HS-27A (cell line): Measurements from ENCODE around the gene TAS2R3.
"Not testable (repeated sequence)": the region's sequence is repeated elsewhere in the genome, so short reads cannot be mapped to it uniquely, and the experiment has no call there.

Experiments used
- DNase-seq: peaks from one replicate; pipeline ENCODE4 v3.0.0-alpha.2; 2012; ENCODE audit warnings: low read depth, missing footprints

TAS2R3 gene, protein sequence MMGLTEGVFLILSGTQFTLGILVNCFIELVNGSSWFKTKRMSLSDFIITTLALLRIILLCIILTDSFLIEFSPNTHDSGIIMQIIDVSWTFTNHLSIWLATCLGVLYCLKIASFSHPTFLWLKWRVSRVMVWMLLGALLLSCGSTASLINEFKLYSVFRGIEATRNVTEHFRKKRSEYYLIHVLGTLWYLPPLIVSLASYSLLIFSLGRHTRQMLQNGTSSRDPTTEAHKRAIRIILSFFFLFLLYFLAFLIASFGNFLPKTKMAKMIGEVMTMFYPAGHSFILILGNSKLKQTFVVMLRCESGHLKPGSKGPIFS

DNA sequence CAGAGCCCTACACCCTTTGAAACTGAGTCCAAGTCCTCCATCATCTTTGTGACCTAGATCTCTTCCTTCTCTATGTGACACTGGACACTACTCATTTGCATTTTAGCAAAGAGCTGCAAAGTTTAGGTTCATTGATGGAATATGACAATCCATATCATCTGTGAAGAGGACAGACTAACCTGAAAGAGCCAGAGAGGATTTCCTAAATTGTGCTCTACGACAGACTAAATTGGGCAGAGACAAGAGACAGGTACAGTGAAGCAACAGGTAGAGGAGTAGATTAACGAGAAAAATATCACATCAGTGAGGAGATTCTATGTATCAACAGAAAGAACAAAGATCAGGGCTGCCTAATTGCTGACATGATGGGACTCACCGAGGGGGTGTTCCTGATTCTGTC lies at the start of gene TAS2R3:
TSS of gene TAS2R3 (plus strand) at position 301 of the 400 bp plus-strand sequence. CDS start at position 363, 62 bp downstream.
- DNase-seq: no peak

DNA sequence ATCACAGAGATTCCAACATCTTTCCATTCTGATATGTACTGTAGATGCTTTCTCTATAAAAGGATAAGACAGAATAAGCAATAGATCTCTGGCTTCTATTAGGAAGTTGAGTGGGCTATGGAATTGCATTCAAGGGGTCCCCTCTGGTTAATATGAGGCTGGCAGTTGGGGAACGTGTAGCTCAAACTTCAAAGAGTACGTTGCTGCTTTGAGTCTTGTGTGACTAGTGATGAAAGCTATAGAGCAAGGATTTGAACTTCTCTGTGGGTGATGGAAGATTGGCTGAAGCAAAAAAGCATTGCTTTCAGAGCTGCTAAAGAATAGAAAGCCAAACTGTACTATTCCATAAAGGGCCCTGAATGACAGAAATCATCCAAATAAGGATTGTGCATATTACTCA lies 49.3 kb upstream of the TAS2R3 start:
- DNase-seq: no peak

DNA sequence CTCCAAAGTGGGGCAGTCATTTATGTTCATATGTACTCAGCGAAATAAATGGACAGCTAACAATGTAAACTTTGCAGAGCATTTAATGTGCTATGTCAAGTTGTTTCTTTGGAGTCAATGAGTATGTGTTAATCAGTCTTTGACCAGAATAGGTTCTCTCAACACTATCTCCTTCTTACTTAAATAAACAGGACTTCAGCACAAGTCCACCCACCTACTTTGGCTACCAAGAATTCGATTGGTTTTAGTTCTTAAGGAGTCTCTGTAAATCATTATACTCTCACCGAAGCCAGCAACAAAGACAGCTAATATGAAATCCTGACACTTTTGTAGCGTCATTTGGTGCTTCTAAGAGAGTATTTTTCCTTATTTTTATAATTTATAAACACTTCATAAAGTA lies 48.9 kb upstream of the TAS2R3 start:
- DNase-seq: no peak

DNA sequence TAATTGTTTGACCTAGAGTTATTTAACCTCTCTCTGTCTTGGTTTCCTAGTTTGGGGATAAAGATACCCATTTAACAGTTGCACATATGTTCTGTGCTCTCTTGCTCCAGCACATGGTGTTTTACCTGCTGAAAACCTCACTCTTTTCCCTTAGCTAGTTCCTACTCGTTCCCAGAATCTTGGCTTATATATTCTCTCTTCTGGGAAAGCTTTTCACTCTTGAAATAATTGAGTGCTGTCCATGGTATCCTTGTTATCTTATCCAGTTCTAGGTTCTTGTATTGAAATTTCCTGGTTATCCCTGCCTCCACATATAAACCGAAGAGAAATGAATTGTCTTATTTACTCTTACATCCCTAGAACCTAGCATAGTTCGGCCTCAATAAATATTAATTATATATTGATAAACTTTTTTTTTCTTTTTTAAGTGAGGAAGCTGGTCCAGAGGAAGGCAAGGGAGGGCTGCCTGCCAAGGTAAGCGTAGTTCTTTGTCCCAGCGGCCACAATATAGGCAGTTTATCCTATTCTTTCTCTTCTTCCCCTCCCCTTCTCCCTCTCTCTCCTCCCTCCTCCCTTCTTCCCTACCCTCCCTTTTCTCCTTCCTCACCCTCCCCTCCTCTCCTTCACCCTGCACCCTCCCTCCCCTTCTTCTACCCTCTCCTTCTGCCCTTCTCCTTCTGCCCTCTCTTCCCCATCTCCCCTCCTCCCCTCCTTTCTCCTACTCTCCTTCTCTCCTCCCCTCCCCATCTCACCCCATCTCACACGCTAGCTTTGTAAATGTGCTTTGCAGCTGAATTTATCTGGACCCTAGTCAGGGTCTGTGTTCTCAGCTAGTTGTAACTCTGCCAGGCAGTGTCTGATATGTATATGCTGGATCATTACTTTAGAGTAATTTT lies 47.9 kb upstream of the TAS2R3 start:
- no peak for DNase-seq

DNA sequence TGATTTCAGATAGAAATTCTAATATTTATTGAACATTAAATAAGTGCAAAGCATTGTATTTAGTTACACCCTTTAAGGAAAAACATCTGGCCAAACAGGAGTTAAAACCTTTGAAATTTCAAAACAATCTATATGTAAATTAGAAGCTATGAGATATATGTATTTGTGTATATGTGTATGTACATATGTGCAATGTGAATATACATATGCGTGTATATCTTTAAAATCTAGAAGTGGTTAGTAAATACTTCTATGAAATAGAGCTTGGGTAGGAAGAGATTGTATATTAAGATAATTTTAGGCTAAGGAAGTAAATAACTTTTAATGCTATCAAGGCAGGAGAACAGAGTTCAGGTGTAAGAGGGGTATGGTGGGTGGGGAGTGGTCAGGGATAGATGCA lies 46.4 kb upstream of the TAS2R3 start:
- DNase-seq: no peak

DNA sequence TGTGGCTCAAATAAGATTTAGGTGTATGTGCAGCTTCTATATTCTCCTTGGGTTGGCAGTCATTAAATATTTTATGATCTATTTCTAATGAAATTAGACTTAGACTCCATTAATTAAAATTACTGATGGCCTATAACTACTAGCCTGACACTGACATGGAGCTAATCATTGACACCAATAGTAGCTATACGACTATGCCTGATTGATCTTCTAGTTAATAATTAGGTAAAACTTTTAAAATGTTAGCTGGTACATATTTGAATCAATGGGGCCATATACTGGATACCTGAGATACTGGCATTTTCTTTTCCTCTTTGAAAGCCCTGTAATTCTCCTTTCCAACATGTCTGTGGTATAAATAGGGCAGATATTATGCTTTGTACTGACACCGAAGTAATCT lies 41.4 kb upstream of the TAS2R3 start:
- no peak for DNase-seq

DNA sequence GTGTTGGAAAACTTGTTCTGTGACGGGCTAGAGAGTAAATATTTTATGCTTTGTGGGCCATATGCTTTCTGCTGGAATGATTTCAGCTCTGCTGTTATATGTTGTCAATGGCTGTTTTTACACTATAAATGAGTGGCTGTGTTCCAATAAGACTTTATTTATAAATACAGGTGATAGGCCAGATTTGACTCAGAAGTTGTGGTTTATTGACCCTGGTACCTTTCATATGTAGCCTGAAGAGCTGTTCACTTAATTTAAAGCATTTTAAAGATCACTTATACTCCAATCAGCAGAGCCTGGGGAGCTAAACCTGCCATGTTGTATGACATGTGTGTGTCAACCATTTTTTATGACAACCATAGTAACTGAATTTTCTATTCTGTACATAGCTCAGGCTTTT lies 34.9 kb upstream of the TAS2R3 start:
- no peak for DNase-seq

DNA sequence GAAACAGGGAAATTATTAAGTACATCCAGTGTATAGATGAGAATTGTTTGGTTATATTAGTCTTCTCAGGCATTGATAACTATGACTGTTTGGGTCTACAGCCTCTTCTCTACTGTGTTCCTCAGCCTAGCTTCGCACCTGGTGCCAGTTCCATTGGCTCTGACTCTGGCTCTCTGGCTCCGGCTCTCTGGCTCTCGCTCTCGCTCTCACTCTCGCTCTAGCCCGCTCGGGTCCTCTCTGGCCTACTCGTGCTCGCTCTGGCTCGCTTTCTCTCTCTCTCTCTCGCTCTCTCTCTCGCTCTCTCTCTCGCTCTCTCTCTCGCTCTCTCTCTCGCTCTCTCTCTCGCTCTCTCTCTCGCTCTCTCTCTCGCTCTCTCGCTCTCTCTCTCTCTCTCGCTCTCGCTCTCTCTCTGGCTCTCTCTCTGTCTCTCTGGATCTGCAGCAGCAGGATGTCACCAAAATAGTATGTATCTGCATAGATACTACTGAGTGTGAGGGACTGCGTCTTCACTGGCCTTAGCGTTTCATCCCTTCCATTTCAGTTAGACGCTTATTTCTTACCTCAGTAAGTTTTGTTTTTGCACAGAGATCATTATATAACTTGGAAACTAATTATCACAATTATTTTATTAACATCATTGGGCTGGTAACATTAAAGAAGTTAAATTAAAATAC lies 32.3 kb upstream of the TAS2R3 start:
- DNase-seq: no peak

DNA sequence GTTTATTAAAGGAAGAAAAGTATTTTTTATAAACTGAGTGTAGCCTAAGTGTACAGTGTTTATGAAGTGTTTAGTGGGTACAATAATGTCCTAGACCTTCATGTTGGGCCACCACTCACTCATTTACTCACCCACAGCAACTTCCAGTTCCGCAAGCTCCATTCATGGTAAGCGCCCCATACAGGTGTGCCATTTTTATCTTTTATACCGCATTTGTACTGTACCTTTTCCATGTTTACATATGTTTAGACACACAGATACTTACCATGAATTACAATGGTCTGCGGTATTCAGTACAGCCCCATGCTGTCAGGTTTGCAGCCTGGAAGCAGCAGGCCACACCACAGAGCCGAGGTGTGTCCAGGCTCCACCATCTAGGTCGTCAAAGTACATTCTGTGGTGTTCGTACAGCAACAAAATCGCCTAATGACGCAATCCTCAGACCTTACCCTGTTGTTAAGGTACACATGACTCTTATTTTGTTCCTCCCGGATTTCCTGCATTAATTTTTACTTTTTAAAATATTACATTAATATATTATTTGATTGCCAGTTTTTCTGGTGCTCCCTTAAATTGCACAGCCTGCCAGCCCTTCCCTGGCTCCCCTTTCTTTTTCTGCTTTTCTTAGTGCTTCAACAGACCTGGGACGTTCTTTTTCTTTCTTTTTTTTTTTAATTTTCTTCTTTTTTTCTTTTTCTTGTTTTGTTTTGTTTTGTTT lies 26.6 kb upstream of the TAS2R3 start:
- no peak for DNase-seq

DNA sequence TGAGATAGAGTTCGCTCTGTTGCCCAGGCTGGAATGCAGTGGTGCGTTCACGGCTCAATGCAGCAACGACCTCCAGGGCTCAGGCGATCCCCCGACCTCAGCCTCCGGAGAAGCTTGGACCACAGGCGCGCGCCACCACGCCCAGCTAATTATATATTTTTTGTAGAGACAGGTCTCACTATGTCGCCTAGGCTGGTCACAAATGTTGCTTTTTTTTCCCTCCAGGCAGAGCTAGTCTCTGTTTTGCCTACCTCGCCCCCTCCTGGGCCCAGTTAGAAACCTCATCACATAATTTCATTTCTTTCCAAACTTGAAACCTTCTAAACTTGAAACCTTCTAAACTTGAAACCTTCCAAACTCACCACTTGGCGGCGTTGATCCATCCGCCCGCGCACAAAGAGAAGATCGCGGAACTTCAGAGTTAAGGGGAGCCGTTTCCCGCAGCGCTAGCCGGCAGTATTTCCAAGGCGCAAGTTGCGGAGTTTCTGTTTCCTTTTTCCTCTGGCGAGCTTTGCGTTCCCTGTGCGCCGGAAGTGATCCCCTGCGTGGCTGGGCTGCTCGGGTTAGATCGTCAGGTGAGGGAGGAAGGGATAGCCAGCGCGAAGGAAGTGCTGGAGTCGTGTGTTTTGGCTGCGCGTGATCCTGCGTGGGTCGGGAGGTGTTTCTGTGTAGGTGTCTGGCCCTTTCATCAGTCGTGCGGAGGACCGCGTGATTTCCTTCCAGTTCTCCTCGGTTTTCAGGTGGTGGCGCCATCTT lies 25.9 kb upstream of the TAS2R3 start, which contains the start of gene SSBP1:
TSS of gene SSBP1 (plus strand) at position 523 of the 756 bp plus-strand sequence. CDS start 809 bp downstream, outside the sequence.
- DNase-seq: peak; percentile 77

DNA sequence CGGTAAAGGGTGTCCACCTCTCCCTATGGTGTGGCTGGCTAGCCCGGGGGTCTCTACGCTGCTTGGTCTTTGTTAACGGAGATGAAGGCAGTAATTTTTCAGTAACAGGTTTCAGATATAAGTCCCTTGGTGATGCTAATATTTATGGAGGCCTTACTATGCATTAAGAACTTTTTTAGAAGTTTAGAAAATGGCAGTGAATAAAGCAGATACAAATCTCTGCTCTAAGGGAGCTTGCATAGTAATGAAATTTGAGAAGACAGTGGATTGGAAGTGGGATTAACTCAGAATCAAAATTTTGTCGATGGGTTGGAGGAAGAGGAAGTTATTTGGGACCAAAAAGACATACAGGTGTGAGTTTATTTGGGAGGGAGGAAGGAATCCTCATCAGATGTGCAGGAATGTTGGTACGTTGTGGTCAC lies 25.3 kb upstream of the TAS2R3 start:
- no peak for DNase-seq

DNA sequence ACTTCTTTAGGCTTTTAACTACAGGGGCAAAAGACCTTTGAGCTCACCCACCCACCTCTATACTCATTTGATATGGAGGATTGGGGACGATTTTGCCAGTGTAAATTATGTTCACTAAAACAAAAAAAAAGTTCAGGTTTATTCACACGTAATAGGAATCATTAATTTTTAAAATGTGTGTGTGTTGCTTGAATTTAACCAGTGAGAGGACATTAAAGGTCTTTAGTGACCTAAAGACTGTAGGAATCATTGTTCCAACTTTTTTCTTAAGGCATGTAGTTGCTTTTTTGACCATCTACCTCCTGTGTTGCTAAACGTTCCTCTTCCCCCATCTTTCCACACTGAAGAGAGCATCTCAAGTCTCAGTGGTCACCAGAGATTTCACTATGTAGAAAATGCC lies 24.6 kb upstream of the TAS2R3 start:
- DNase-seq: no peak

DNA sequence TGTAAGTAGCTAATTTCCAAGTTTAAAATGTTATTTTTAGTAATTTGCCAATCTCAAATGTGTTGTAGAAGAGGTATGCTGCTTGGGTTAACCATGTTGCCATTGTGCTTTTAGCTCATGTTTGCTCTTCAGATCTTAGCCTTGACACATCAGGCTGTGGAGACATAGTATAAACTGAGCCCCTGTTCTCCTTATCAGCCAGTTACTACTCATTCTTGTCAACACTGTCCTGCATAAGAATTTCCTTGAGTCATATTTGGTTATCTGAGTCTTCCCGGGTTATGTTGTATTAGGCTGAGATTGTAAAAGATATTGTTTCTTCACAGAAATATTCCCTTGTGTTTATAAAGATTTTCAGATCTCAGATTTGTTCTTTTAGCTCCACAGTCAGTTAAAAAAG lies 21.7 kb upstream of the TAS2R3 start:
- DNase-seq: no peak

DNA sequence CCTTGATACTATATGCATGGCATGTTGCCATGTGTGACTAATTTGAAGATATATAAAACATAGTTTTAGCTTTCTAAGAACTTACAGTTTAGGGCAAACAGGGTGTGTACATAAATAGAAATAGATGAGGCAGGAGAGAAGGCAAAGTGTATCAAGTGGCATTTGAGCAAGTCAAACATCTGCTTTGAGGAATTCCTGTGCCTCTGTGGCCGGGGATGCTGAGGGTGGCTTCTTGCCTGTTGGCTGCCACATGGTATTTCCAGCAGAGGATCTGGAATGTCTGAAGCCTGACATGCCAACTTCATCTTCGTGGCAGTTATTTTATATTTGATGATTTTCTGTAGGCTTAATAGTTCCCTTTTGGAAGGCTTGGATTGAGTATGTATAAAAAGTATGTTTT lies 19.8 kb upstream of the TAS2R3 start:
- DNase-seq: no peak

DNA sequence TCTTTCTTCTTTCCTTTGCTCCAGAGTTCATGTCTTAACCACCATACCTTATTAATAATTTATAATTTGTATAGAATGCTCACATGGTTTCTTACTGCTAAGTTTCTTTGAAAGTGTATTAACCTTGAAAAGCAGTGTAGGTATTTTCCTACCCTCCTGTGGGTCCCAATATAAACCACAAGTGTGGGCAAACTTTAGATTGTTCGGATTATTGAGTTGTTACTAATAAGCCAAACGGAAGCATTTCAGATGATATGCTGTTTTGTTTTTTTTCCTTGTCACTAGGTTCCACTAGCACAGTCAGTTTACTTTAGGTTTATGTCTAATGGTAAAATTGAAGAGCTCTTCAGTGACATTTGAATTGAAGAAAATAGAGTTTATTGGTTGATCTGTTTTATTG lies 15.5 kb upstream of the TAS2R3 start:
- no peak for DNase-seq

DNA sequence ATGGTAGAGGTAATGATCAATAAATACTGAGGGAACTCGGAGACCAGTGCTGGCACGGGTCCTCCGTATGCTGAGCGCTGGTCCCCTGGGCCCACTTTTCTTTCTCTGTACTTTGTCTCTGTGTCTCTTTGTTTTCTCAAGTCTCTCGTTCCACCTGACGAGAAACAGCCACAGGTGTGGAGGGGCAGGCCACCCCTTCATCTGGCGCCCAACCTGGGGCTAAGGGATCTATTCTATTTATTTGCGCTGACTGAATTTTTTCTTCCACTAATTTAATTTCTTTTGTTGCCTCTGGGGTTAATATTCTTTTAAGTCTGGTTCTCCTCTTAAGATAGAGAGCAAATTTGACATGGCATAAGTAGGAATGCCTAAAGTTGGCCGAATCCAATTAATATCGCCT lies 12.0 kb upstream of the TAS2R3 start:
- not testable (repeated sequence) for DNase-seq

DNA sequence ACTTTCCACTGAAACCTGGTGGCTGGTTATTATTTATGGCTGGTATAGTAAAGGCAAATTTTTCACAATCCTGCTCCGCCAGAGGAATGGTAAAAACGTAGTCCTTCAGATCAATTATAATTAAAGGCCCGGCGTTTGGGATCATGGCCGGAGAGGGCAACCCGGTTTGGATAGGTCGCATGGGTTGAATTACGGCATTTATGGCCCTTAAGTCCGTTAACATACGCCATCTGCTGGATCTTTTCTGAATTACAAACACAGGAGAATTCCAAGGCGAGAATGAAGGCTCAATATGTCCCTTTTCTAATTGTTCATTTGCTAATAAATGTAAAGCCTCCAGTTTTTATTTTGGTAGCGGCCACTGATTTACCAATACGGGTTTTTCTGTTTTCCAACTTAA lies 11.3 kb upstream of the TAS2R3 start:
- no peak for DNase-seq

DNA sequence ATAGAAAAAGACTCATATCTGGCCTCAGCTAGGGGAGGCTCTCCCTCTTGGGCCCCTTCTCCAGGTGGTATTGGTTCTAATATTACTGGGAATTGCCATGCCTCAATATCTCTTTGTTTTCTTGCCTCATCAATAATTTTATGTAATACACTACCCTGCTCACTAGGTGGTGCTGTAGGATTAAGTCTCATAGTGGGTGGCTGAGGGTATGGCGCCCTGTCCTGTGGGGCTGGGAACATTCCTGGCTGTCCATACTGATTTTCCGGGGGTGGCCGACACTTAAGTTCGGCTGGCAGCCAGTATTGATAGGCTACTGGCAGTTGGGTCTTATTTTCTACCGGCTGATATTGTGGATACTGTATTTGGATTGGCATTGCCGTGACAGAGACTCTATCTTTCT lies 9.0 kb upstream of the TAS2R3 start:
- DNase-seq: peak; percentile 4

DNA sequence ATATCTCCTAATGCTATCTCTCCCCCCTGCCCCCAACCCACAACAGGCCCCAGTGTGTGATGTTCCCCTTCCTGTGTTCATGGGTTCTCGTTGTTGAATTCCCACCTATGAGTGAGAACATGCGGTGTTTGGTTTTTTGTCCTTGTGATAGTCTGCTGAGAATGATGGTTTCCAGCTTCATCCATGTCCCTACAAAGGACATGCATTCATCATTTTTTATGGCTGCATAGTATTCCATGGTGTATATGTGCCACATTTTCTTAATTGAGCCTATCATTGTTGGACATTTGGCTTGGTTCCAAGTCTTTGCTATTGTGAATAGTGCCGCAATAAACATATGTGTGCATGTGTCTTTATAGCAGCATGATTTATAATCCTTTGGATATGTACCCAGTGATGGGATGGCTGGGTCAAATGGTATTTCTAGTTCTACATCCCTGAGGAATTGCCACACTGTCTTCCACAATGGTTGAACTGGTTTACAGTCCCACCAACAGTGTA lies 6.2 kb downstream of the TAS2R3 start:
- not testable (repeated sequence) for DNase-seq

DNA sequence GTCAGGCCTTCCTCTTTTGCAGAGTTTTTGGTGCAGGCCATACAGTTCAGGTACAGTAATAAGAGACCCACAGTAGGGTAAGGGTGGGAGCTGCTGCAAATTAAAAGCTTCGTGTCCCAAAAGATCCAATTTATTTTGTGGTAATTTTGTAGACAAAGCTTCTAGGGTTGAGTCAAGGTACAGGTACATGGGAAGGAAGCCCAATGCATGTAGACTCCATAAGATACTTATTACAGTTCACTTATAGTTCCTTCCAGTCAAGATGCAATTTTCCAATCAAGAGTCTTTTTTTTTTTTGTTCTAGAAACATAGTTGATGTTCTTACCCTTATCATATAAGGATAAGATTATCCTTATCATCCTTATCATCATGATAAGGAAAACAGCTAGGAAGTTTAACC lies 12.5 kb downstream of the TAS2R3 start, which contains the start of gene TAS2R4:
TSS of gene TAS2R4 (plus strand) at position 301 of the 400 bp plus-strand sequence. CDS start 1,815 bp downstream, outside the sequence.
- DNase-seq: no peak
